HEK293 (cell line): ENCODE measurements around the gene SEM1.

Experiments used
- BCL11B ChIP-seq: fragments of 450-650 bp; formaldehyde crosslinking; IDR thresholded peaks from 2 replicates; pipeline ENCODE4 v1.5.1; 2016; ENCODE audit warnings: low read depth, missing biosample characterization, missing genetic modification characterization
- CTCF ChIP-seq: fragments of 450-650 bp; formaldehyde crosslinking; IDR thresholded peaks from 2 replicates; pipeline ENCODE4 v1.5.1; 2016; ENCODE audit warnings: missing biosample characterization, missing genetic modification characterization
- MZF1 ChIP-seq: fragments of 450-650 bp; formaldehyde crosslinking; IDR thresholded peaks from 2 replicates; pipeline ENCODE4 v1.5.1; 2017; ENCODE audit warnings: missing biosample characterization, missing genetic modification characterization, borderline replicate concordance
- SP7 ChIP-seq: fragments of 450-650 bp; formaldehyde crosslinking; IDR thresholded peaks from 2 replicates; pipeline ENCODE4 v1.5.1; 2016; ENCODE audit warnings: missing biosample characterization, missing genetic modification characterization
- TCF7L2 ChIP-seq: IDR thresholded peaks from 2 replicates; pipeline ENCODE4 v1.6.1; 2011; ENCODE audit warnings: low read depth, mild to moderate bottlenecking, inconsistent platforms, low read length, moderate library complexity, borderline replicate concordance
- ZBTB44 ChIP-seq: fragments of 450-650 bp; IDR thresholded peaks from 2 replicates; pipeline ENCODE4 v1.5.1; 2018; ENCODE audit warnings: missing biosample characterization, mild to moderate bottlenecking, missing genetic modification characterization
- ZNF133 ChIP-seq: fragments of 450-650 bp; formaldehyde crosslinking; IDR thresholded peaks from 2 replicates; pipeline ENCODE4 v1.5.1; 2016; ENCODE audit warnings: missing biosample characterization, missing genetic modification characterization
- ZNF513 ChIP-seq: fragments of 450-650 bp; IDR thresholded peaks from 2 replicates; pipeline ENCODE4 v1.5.1; 2018; ENCODE audit warnings: missing biosample characterization, missing genetic modification characterization
- ZNF544 ChIP-seq: fragments of 450-650 bp; formaldehyde crosslinking; IDR thresholded peaks from 2 replicates; pipeline ENCODE4 v1.5.0; 2017; ENCODE audit warnings: missing biosample characterization, missing genetic modification characterization
- ZNF664 ChIP-seq: fragments of 450-650 bp; formaldehyde crosslinking; IDR thresholded peaks from 2 replicates; pipeline ENCODE4 v1.5.1; 2016; ENCODE audit warnings: missing biosample characterization, missing genetic modification characterization
- ZNF704 ChIP-seq: fragments of 450-650 bp; formaldehyde crosslinking; IDR thresholded peaks from 2 replicates; pipeline ENCODE4 v1.5.1; 2016; ENCODE audit warnings: missing biosample characterization, missing genetic modification characterization

- TF ChIP-seq CTCF (tag by site-specific recombination) (no peak), ZNF513 (tag by site-specific recombination) (no peak), ZNF133 (no peak), ZNF664 (tag by site-specific recombination) (no peak), SP7 (tag by site-specific recombination) (no peak), ZNF704 (no peak), TCF7L2 (no peak), ZNF544 (tag by site-specific recombination) (no peak), MZF1 (no peak), ZBTB44 (no peak), BCL11B (tag by site-specific recombination) (no peak)
These were observed 23.3 kb downstream of the SEM1 start for GRCh38 chr7:96686305-96686704.
